GM12873 (cell line): ENCODE data around the gene CENPVL1.

Experiments
- TF ChIP-seq, protein P1 (sequence below): IDR thresholded peaks from 2 replicates; pipeline ENCODE4 v1.5.1; 2012; ENCODE audit warnings: low read depth, mild to moderate bottlenecking, moderate library complexity, low read length, control low read depth; ENCODE audit not compliant: insufficient read depth; ENCODE audit errors: missing control alignments

The CENPVL1 gene

GRCh38 chrX:51742586-51742985, 32.3 kb downstream of the CENPVL1 start:
- TF ChIP-seq, protein P1, sequence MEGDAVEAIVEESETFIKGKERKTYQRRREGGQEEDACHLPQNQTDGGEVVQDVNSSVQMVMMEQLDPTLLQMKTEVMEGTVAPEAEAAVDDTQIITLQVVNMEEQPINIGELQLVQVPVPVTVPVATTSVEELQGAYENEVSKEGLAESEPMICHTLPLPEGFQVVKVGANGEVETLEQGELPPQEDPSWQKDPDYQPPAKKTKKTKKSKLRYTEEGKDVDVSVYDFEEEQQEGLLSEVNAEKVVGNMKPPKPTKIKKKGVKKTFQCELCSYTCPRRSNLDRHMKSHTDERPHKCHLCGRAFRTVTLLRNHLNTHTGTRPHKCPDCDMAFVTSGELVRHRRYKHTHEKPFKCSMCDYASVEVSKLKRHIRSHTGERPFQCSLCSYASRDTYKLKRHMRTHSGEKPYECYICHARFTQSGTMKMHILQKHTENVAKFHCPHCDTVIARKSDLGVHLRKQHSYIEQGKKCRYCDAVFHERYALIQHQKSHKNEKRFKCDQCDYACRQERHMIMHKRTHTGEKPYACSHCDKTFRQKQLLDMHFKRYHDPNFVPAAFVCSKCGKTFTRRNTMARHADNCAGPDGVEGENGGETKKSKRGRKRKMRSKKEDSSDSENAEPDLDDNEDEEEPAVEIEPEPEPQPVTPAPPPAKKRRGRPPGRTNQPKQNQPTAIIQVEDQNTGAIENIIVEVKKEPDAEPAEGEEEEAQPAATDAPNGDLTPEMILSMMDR = no peak

DNA sequence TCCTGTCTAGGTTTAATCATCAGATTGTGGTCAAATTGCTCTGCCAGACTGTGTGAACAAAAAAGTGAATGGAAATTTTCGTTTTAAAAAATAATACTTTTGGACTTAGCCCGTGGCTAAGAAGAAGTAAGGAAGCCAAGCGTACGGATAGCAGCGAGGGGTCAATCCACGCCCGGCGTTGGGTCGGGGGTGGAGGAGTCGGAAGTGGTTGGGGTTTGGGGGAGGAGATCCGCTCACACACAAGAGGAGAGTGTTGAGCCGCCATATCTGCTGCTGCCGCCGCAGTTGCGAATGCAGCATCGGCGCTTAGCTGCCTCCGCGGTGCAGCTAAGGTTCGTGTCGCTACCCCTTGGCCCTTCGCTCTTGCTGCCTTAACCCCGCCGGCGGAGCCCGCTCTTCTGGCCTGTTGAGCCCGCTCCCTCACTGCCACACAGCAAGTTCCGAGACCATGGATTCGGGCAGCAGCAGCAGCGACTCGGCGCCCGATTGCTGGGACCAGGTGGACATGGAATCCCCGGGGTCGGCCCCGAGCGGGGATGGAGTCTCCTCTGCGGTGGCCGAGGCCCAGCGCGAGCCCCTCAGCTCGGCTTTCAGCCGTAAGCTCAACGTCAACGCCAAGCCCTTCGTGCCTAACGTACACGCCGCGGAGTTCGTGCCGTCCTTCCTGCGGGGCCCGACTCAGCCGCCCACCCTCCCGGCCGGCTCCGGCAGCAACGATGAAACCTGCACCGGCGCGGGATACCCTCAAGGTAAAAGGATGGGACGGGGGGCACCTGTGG, 33.1 kb downstream of the CENPVL1 start, which contains the start of gene GSPT2:
Gene GSPT2 (plus strand): TSS at position 264 of the 779 bp plus-strand sequence. CDS start 185 bp downstream, at position 449.
- TF ChIP-seq, protein P1 = no peak

DNA sequence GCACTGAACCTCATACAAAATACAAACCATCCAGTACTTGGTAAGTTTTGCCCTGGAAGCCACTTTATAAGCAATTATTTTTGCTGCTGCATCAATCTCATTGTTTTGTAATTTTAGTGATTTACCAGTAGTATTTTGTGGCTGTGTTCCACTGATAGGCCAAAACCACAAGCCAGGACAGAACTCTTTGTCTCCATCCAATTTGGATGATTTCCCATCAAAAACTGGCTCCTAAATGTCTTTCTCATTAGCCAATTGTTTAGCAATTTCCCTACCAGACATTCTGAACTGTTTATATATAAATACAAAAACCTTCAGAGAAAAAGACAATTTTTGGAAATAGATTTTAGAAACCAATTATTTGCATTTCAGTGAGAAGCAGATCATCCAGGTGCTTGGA, 37.4 kb downstream of the CENPVL1 start:
- TF ChIP-seq, protein P1 = no peak

- TF ChIP-seq, protein P1 = no peak
These were observed 48.9 kb downstream of the CENPVL1 start for GRCh38 chrX:51759055-51759839.

- TF ChIP-seq, protein P1 = no peak
These were observed 50.3 kb downstream of the CENPVL1 start for GRCh38 chrX:51760657-51761056.
